Retina (tissue), 1 donor: Measurements from ENCODE around the gene GEMIN4.

ENCODE experiments used
- DNase-seq: peaks from one replicate; pipeline ENCODE4 v3.0.0-alpha.2; 2016

GEMIN4 gene

GRCh38 chr17:740240-741017 lies 11.6 kb downstream of the GEMIN4 start:
- DNase-seq, result no peak

GRCh38 chr17:737561-738113 lies 14.4 kb downstream of the GEMIN4 start:
- DNase-seq, result no peak

GRCh38 chr17:733743-734142 lies 18.3 kb downstream of the GEMIN4 start:
- DNase-seq, result no peak

GRCh38 chr17:732902-733720 lies 19.0 kb downstream of the GEMIN4 start:
- DNase-seq, result peak; percentile 75

GRCh38 chr17:732067-732901 lies 19.8 kb downstream of the GEMIN4 start, which contains the start of gene TLCD3A:
TSS of gene TLCD3A (plus strand) at chr17:732596. CDS start at chr17:732648, 52 bp downstream.
- DNase-seq, result peak; percentile 72

- peak; percentile 74 for DNase-seq
Observed at GRCh38 chr17:731644-732066, 20.4 kb downstream of the GEMIN4 start.

GRCh38 chr17:728911-729310 lies 23.2 kb downstream of the GEMIN4 start:
- no peak for DNase-seq

GRCh38 chr17:726271-726919 lies 25.7 kb downstream of the GEMIN4 start:
- no peak for DNase-seq

GRCh38 chr17:725746-726145 lies 26.3 kb downstream of the GEMIN4 start:
- DNase-seq, result no peak

GRCh38 chr17:725084-725483 lies 27.0 kb downstream of the GEMIN4 start:
- no peak for DNase-seq

GRCh38 chr17:721540-721937 lies 30.5 kb downstream of the GEMIN4 start:
- no peak for DNase-seq

- DNase-seq, result no peak
Observed at GRCh38 chr17:720706-721539, 31.1 kb downstream of the GEMIN4 start.

- no peak for DNase-seq
Observed at GRCh38 chr17:718075-718474, 34.0 kb downstream of the GEMIN4 start.

GRCh38 chr17:708132-708531 lies 43.9 kb downstream of the GEMIN4 start:
- DNase-seq, result no peak

- DNase-seq, result no peak
Observed at GRCh38 chr17:705863-706262, 46.2 kb downstream of the GEMIN4 start.

GRCh38 chr17:705011-705410 lies 47.1 kb downstream of the GEMIN4 start:
- no peak for DNase-seq

GRCh38 chr17:704111-704864 lies 47.8 kb downstream of the GEMIN4 start:
- no peak for DNase-seq

GRCh38 chr17:703081-703875 lies 48.8 kb downstream of the GEMIN4 start:
- no peak for DNase-seq

- DNase-seq, result peak; percentile 39
Observed at GRCh38 chr17:700504-701094, 51.5 kb downstream of the GEMIN4 start.
